PFSK-1 (cell line): ENCODE data around the gene CENPE.

Source experiments
- FOXP2 ChIP-seq: optimal IDR thresholded peaks from 2 replicates; pipeline ENCODE3; 2011; ENCODE audit warnings: borderline replicate concordance, control low read depth, inconsistent platforms; ENCODE audit not compliant: insufficient read depth; ENCODE audit errors: extremely low read length, extremely low read depth
- POLR2AphosphoS5 ChIP-seq: IDR thresholded peaks from 2 replicates; pipeline ENCODE4 v1.6.1; 2012; ENCODE audit warnings: low read depth, mild to moderate bottlenecking, control low read depth, low read length, moderate library complexity
- SIN3A ChIP-seq: IDR thresholded peaks from 2 replicates; pipeline ENCODE4 v1.6.1; 2012; ENCODE audit warnings: mild to moderate bottlenecking, low read length, moderate library complexity, borderline replicate concordance; ENCODE audit not compliant: insufficient read depth
- TAF1 ChIP-seq: IDR thresholded peaks from 2 replicates; pipeline ENCODE4 v1.6.1; 2012; ENCODE audit warnings: low read length, control low read depth, borderline replicate concordance; ENCODE audit not compliant: insufficient read depth
- TF ChIP-seq, protein P1 (sequence below), 2 experiments: IDR thresholded peaks; 2 replicates each; pipeline versions ENCODE4 v1.6.1 to v1.8.0; 2011 to 2012; ENCODE audit warnings: low read depth in 2 of 2, low read length in 2 of 2, control low read depth in 1 of 2, inconsistent platforms in 1 of 2, mild to moderate bottlenecking in 1 of 2, moderate library complexity in 1 of 2; ENCODE audit not compliant: insufficient read depth in 1 of 2

The CENPE gene

DNA sequence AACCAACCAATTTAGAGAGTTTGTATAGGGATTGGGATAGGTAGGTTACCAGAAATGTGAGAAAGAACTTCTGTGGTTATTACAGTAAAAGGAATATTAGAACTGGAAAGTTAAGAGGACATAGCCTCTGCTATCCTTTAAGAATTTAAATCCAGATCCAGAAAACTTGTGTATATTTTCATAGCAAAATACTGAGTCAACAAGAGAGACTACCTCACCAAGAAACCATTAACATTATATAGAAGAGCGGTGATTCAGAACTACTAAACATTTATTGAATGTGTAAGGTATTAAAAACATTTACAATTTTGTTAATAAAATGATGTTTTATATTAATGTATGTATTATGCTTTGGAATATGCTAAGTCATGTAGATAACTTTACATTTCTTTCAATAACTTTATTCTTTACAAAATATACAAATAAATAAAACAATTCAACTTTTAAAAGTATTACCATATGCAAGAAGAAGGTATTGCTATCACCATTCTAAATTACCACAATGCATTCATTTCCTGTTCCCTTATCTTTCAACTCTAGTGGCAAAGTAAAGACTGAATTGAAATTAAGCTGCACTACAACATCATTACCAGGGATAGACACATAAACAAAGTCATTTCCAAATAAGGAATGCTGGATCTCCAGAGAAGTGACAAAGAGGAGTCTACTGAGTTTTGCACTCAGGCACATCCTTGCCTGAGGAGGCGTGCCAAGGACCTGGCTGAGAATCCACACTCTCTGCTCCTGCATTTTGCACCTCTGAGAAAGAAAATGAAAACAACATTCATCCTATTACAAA lies 92.4 kb downstream of the CENPE start:
- TF ChIP-seq POLR2AphosphoS5 (no peak), TAF1 (no peak), SIN3A (no peak), FOXP2 (no peak)
- TF ChIP-seq, protein P1, sequence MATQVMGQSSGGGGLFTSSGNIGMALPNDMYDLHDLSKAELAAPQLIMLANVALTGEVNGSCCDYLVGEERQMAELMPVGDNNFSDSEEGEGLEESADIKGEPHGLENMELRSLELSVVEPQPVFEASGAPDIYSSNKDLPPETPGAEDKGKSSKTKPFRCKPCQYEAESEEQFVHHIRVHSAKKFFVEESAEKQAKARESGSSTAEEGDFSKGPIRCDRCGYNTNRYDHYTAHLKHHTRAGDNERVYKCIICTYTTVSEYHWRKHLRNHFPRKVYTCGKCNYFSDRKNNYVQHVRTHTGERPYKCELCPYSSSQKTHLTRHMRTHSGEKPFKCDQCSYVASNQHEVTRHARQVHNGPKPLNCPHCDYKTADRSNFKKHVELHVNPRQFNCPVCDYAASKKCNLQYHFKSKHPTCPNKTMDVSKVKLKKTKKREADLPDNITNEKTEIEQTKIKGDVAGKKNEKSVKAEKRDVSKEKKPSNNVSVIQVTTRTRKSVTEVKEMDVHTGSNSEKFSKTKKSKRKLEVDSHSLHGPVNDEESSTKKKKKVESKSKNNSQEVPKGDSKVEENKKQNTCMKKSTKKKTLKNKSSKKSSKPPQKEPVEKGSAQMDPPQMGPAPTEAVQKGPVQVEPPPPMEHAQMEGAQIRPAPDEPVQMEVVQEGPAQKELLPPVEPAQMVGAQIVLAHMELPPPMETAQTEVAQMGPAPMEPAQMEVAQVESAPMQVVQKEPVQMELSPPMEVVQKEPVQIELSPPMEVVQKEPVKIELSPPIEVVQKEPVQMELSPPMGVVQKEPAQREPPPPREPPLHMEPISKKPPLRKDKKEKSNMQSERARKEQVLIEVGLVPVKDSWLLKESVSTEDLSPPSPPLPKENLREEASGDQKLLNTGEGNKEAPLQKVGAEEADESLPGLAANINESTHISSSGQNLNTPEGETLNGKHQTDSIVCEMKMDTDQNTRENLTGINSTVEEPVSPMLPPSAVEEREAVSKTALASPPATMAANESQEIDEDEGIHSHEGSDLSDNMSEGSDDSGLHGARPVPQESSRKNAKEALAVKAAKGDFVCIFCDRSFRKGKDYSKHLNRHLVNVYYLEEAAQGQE (IDR thresholded peaks at IDR 0.05; ENCODE audit: insufficient read depth in 1 of 2, low read depth in 2 of 2, low read length in 2 of 2), result no peak

DNA sequence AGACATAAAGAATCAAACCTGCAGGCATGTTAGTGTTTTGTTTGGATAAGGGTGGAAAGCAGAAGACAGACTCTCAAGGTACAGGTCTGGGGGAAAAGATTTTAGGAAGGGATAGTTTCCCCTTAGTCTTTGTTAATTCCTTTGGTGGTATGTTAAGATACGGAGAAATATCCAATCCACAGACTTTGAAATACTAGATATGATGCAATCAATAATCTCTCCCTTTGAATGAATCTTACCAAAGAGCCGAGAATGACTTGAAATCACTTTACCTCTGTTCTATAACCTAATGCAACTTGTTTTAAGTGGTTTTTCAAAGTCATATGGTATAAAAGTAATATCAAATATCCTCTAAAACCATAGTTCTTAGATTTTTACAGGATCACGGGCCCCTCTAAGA lies 93.3 kb downstream of the CENPE start:
- TF ChIP-seq SIN3A (no peak), POLR2AphosphoS5 (no peak), TAF1 (no peak), FOXP2 (no peak)
- TF ChIP-seq, protein P1 (IDR thresholded peaks at IDR 0.05; ENCODE audit: insufficient read depth in 1 of 2, low read depth in 2 of 2, low read length in 2 of 2), result no peak

DNA sequence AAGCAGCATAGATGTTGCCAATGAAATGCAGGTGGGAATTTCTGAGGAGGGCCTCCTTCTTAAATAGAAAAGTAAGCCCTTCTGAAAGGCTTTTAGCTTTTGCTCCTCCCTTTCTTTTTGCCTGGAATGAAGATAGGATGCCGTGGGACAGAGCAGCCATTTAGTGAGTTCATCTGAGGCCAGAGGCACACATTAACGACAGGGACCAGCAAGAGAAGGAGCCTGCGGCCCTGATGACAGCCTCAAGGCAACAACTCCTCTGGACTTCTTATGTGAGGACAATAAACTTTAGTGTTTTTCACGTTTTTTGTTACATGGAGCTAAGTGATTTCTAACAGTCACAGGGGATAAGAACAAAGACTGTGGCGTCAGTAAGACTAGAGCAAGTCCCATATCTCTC lies 97.5 kb downstream of the CENPE start:
- TF ChIP-seq TAF1, result no peak

DNA sequence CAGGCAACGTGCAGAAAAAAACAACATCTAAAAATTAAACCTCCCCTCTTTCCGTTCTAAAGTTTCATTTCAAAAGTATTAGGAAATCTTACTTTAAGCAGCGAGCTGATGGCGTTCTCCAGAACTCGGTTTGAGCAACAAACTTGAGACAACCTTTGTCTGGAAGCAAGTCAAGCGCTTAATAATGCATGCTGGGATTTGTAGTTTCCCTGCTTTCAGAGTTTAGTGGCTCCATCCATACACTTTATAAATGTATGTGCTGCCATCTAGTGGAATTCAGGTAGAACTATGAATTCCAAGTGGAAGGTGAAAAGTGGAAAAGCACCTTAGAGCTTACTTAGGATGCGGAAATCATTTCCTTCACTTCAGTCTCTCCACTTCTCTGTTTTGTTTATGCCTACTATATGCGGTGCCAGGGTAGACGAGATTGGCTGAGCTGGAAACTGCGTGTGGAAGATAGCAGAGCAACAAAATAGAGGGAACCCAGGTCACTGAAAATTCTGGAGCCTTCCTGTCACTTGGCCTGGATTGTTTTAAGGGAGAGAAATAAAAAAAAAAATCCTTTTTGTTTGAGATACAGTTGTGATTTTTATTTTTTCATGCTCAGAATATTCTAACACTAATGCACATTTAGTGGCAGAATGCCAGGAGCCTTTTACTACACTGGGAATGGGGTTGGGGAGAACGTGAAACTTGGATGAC lies 98.3 kb downstream of the CENPE start, which contains the start of gene BDH2:
TSS of gene BDH2 (minus strand) at position 144 of the 702 bp plus-strand sequence. CDS start 3,580 bp downstream, outside the sequence.
- no peak for TF ChIP-seq TAF1
- TF ChIP-seq, protein P1 (IDR thresholded peaks at IDR 0.05; ENCODE audit: insufficient read depth in 1 of 2, low read depth in 2 of 2, low read length in 2 of 2), result no peak

DNA sequence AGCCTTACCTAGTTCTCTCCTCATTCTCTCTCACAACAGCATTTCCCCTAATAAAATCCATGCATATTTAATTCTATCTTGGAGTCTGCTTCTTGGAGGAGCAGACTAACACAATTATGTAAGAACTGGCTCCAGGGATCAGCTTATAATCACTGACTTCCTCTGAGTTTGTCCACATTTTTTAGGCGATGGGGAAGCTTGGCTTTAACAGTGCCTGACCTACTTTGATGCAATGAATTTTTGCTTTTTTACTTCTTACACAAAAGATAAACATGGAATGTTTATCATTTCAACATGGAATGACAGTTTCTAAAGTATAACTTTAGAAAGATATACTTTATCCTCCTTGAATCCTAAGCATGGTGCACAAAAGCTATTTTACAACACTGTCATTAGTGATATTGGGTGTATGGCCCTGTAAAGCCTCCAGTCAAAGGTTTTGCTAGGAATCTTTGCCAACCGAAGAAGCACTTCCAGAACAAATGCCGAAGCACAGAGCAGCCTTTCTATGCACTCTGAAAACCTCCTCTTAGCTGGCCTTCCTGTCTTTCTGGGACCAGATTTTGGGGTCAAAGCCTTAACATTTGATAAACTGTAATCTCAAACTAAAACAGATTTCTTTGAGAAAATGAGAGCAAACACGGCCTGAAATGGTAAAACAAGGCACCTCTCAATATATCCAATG lies 99.2 kb downstream of the CENPE start:
- TF ChIP-seq SIN3A, result no peak
- no peak for TF ChIP-seq TAF1
- no peak for TF ChIP-seq POLR2AphosphoS5
- TF ChIP-seq, protein P1 (IDR thresholded peaks at IDR 0.05; ENCODE audit: insufficient read depth in 1 of 2, low read depth in 2 of 2, low read length in 2 of 2), result no peak
- TF ChIP-seq FOXP2, result no peak
